ENCODE measurements around the gene NECTIN1.

DNA sequence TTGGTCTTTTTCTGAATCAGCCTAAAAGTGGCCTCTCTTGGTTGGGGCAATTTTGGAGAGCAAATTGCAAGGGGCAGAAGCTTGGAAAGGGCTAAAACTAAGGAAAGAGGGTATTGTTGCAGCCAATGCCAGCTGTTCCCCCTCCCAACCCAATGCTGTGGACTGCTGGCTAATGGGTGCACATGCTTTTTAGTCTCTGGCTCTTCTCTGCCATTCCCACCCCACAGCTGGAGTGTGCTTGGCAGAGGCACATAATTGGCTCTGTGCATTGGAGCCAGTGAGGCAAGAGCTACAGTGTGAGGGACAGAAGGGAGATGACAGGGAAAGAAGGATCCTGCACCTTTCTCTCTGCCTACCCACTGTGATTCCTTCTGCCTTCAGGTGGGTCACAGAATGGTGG, 140.0 kb downstream of the NECTIN1 start:
- TF ChIP-seq, protein P1, sequence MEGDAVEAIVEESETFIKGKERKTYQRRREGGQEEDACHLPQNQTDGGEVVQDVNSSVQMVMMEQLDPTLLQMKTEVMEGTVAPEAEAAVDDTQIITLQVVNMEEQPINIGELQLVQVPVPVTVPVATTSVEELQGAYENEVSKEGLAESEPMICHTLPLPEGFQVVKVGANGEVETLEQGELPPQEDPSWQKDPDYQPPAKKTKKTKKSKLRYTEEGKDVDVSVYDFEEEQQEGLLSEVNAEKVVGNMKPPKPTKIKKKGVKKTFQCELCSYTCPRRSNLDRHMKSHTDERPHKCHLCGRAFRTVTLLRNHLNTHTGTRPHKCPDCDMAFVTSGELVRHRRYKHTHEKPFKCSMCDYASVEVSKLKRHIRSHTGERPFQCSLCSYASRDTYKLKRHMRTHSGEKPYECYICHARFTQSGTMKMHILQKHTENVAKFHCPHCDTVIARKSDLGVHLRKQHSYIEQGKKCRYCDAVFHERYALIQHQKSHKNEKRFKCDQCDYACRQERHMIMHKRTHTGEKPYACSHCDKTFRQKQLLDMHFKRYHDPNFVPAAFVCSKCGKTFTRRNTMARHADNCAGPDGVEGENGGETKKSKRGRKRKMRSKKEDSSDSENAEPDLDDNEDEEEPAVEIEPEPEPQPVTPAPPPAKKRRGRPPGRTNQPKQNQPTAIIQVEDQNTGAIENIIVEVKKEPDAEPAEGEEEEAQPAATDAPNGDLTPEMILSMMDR (IDR thresholded peaks at IDR 0.05; ENCODE audit: low read length), result no peak
- TF ChIP-seq EZH2 (optimal IDR thresholded peaks at IDR 0.05; ENCODE audit: low read depth, low read length), result no peak

Data from MM.1S (cell line).